KOPT-K1 (cell line): Measurements from ENCODE around the gene ANGPTL1.
"Not testable (repeated sequence)": the region's sequence is repeated elsewhere in the genome, so short reads cannot be mapped to it uniquely, and the experiment has no call there.

Experiments
- H3K27ac ChIP-seq: fragments of 200-600 bp; sonication (generic); 2 replicates; pipeline ENCODE4 v1.5.1; 2016; ENCODE audit warnings: antibody characterized with exemption, mild to moderate bottlenecking, low read depth, low read length; ENCODE audit not compliant: poor library complexity, severe bottlenecking
- H3K36me3 ChIP-seq: fragments of 200-600 bp; sonication (generic); 2 replicates; pipeline ENCODE4 v1.5.1; 2017; ENCODE audit warnings: antibody characterized with exemption, mild to moderate bottlenecking, low read length, moderate library complexity; ENCODE audit not compliant: insufficient read depth
- H3K9me3 ChIP-seq: fragments of 200-600 bp; sonication (generic); 2 replicates; pipeline ENCODE4 v1.5.1; 2017; ENCODE audit warnings: antibody characterized with exemption, low read length, mild to moderate bottlenecking; ENCODE audit not compliant: insufficient read depth, poor library complexity, severe bottlenecking

ANGPTL1 gene

GRCh38 chr1:178875936-178876335, 5.1 kb upstream of the ANGPTL1 start:
- Histone ChIP-seq H3K9me3 (no peaks in the 10 kb centered on the region), H3K27ac (no peak overlapping the region), H3K36me3 (no peaks in the 10 kb centered on the region)

GRCh38 chr1:178874966-178875365, 4.1 kb upstream of the ANGPTL1 start:
- H3K36me3 ChIP-seq = no peaks in the 10 kb centered on the region
- H3K27ac ChIP-seq = no peak overlapping the region
- no peaks in the 10 kb centered on the region for H3K9me3 ChIP-seq

GRCh38 chr1:178871551-178872320, 859 bp upstream of the ANGPTL1 start:
- Histone ChIP-seq H3K9me3 (no peaks in the 10 kb centered on the region), H3K27ac (no peak overlapping the region), H3K36me3 (no peaks in the 10 kb centered on the region)

- H3K27ac ChIP-seq = no peak overlapping the region
- H3K36me3 ChIP-seq = no peaks in the 10 kb centered on the region
- no peaks in the 10 kb centered on the region for H3K9me3 ChIP-seq
Observed at GRCh38 chr1:178870221-178870620, 656 bp downstream of the ANGPTL1 start.

- H3K9me3 ChIP-seq = no peaks in the 10 kb centered on the region
- no peaks in the 10 kb centered on the region for H3K36me3 ChIP-seq
- H3K27ac ChIP-seq = no peak overlapping the region
Observed at GRCh38 chr1:178869119-178869697, 1.7 kb downstream of the ANGPTL1 start.

- no peak overlapping the region for H3K27ac ChIP-seq
- no peaks in the 10 kb centered on the region for H3K9me3 ChIP-seq
- H3K36me3 ChIP-seq = no peaks in the 10 kb centered on the region
Observed at GRCh38 chr1:178868706-178869105, 2.2 kb downstream of the ANGPTL1 start.

GRCh38 chr1:178867670-178868069, 3.2 kb downstream of the ANGPTL1 start:
- Histone ChIP-seq H3K27ac (no peak overlapping the region), H3K36me3 (no peaks in the 10 kb centered on the region), H3K9me3 (no peaks in the 10 kb centered on the region)

GRCh38 chr1:178864326-178864725, 6.6 kb downstream of the ANGPTL1 start:
- no peak overlapping the region for H3K27ac ChIP-seq
- no peaks in the 10 kb centered on the region for H3K36me3 ChIP-seq
- H3K9me3 ChIP-seq = no peaks in the 10 kb centered on the region

- no peak overlapping the region for H3K27ac ChIP-seq
- H3K9me3 ChIP-seq = no peaks in the 10 kb centered on the region
- H3K36me3 ChIP-seq = no peaks in the 10 kb centered on the region
Observed at GRCh38 chr1:178862864-178863263, 8.0 kb downstream of the ANGPTL1 start.

GRCh38 chr1:178862416-178862815, 8.5 kb downstream of the ANGPTL1 start:
- H3K36me3 ChIP-seq = no peaks in the 10 kb centered on the region
- no peak overlapping the region for H3K27ac ChIP-seq
- H3K9me3 ChIP-seq = no peaks in the 10 kb centered on the region

- H3K9me3 ChIP-seq = no peaks in the 10 kb centered on the region
- H3K36me3 ChIP-seq = no peaks in the 10 kb centered on the region
- H3K27ac ChIP-seq = no peak overlapping the region
Observed at GRCh38 chr1:178857126-178857525, 13.8 kb downstream of the ANGPTL1 start.

GRCh38 chr1:178849918-178850317, 21.0 kb downstream of the ANGPTL1 start:
- Histone ChIP-seq H3K27ac (no peak overlapping the region), H3K9me3 (no peaks in the 10 kb centered on the region), H3K36me3 (no peaks in the 10 kb centered on the region)

GRCh38 chr1:178847919-178848318, 23.0 kb downstream of the ANGPTL1 start:
- H3K27ac ChIP-seq, H3K36me3 ChIP-seq, H3K9me3 ChIP-seq: not testable (repeated sequence)

GRCh38 chr1:178847396-178847849, 23.5 kb downstream of the ANGPTL1 start:
- Histone ChIP-seq H3K27ac (no peak overlapping the region), H3K36me3 (no peaks in the 10 kb centered on the region), H3K9me3 (no peaks in the 10 kb centered on the region)

GRCh38 chr1:178846306-178846705, 24.6 kb downstream of the ANGPTL1 start:
- H3K36me3 ChIP-seq = no peaks in the 10 kb centered on the region
- no peak overlapping the region for H3K27ac ChIP-seq
- no peaks in the 10 kb centered on the region for H3K9me3 ChIP-seq

- Histone ChIP-seq H3K27ac (no peak overlapping the region), H3K36me3 (no peaks in the 10 kb centered on the region), H3K9me3 (no peaks in the 10 kb centered on the region)
Observed at GRCh38 chr1:178844436-178844835, 26.4 kb downstream of the ANGPTL1 start.
